Measurements from ENCODE around the gene GAREM1. TPM values are rescaled to one million over a fixed set of nuclear protein-coding genes. Genes with fewer than 3 reads are reported as not detected.
"Not testable (repeated sequence)": the region's sequence is repeated elsewhere in the genome, so short reads cannot be mapped to it uniquely, and the experiment has no call there.

Gene GAREM1
- total RNA-seq, 2 donors from 2014 or later: 15.3 to 20.1 TPM

DNA sequence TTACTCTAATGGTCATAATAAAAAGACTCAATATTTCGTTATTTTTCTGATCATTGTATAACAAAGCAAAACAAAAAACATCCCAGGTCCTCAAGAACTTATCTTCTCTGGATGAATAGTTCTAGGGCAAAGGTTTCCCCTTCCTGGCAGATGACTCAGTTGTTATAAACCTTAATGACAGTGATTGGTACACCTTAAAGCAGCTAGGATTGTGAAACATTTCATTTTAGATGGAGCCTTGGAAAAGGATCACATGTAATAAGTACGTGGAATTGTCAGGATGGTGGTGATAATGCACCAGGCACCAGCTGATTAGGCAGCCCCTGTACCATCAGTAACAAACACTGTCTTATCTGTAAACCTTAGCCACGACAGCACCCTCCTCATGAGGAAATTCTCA, 233.6 kb downstream of the GAREM1 start:
- Histone ChIP-seq H3K9me3 (no peaks in the 10 kb centered on the region), H3K36me3 (no peaks in the 10 kb centered on the region), H3K4me1 (no peaks in the 10 kb centered on the region), H3K27ac (no peak overlapping the region), H3K27me3 (no peaks in the 10 kb centered on the region), H3K4me3 (no peak overlapping the region), H3K9ac (ENCODE audit: low read depth in 2 of 2, low read length in 2 of 2) (no peak overlapping the region)
- intact Hi-C loops (cut with DNase I): no loop called here
- no peak for DNase-seq
- TF ChIP-seq, protein P1, sequence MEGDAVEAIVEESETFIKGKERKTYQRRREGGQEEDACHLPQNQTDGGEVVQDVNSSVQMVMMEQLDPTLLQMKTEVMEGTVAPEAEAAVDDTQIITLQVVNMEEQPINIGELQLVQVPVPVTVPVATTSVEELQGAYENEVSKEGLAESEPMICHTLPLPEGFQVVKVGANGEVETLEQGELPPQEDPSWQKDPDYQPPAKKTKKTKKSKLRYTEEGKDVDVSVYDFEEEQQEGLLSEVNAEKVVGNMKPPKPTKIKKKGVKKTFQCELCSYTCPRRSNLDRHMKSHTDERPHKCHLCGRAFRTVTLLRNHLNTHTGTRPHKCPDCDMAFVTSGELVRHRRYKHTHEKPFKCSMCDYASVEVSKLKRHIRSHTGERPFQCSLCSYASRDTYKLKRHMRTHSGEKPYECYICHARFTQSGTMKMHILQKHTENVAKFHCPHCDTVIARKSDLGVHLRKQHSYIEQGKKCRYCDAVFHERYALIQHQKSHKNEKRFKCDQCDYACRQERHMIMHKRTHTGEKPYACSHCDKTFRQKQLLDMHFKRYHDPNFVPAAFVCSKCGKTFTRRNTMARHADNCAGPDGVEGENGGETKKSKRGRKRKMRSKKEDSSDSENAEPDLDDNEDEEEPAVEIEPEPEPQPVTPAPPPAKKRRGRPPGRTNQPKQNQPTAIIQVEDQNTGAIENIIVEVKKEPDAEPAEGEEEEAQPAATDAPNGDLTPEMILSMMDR (IDR thresholded peaks at IDR 0.05): no peak

DNA sequence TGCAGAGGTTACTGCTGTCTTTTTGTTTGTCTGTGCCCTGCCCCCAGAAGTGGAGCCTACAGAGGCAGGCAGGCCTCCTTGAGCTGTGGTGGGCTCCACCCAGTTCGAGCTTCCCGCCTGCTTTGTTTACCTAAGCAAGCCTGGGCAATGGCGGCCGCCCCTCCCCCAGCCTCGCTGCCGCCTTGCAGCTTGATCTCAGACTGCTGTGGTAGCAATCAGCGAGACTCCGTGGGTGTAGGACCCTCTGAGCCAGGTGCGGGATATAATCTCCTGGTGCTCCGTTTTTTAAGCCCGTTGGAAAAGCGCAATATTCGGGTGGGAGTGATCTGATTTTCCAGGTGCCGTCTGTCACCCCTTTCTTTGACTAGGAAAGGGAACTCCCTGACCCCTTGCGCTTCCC, 237.3 kb downstream of the GAREM1 start:
- H3K4me3 ChIP-seq; H3K27me3 ChIP-seq; H3K27ac ChIP-seq; H3K9ac ChIP-seq (ENCODE audit: low read depth in 2 of 2, low read length in 2 of 2); H3K9me3 ChIP-seq; H3K36me3 ChIP-seq; H3K4me1 ChIP-seq; DNase-seq; intact Hi-C loops (cut with DNase I): not testable (repeated sequence)

DNA sequence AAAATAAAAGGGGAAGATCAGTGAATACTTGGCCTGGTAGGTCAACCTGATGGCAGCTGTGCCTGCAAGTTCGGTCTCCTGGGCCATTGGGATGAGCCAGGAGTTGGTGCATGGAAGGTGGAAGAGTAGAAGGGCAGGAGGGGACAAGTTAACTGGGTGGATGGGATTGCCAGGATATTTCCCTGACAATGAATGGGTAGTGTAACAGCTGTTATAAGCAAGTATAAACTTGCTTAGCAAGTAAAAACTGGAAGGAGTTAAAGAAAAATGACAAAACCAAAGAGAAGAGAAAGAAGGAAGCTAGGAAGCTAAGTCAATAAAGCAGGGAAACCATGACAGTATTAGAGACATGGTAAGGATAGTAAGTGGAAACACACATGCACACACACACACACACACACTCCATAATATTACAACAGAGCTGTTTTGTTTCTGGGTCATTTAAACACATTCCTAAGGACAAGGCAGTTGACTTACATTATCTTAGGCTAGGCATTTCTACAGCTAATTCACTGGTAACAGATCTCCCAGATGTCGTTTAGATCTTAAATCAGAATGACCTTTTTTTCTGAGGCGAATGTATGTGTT, 251.2 kb downstream of the GAREM1 start:
- intact Hi-C loops (cut with DNase I): no loop called here
- DNase-seq: no peak
- Histone ChIP-seq H3K9ac (ENCODE audit: low read depth in 2 of 2, low read length in 2 of 2) (no peak overlapping the region), H3K27me3 (no peaks in the 10 kb centered on the region), H3K36me3 (no peaks in the 10 kb centered on the region), H3K4me3 (no peak overlapping the region), H3K27ac (no peak overlapping the region), H3K4me1 (no peaks in the 10 kb centered on the region), H3K9me3 (no peaks in the 10 kb centered on the region)
- TF ChIP-seq, protein P1 (IDR thresholded peaks at IDR 0.05): no peak

DNA sequence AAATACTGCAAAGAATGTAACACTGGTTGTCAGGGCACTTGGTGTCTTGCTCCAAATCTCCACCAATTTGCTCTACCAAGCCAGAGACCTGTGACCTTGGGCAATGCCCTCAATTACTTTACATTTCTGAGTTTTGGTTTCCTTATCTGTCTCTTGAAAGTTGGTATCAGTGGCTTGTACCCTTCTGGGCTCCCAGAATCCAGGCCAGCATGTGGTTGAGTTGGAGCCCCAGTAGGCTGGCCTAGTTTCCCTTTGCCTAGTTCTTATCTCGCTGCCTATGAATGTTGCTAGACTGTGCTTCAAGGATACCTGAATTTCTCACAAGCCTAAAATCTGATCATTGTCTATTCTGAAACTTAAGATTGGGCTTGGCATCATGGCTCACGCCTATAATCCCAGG, 254.3 kb downstream of the GAREM1 start:
- Histone ChIP-seq H3K4me1 (no peaks in the 10 kb centered on the region), H3K9ac (ENCODE audit: low read depth in 2 of 2, low read length in 2 of 2) (no peak overlapping the region), H3K36me3 (no peaks in the 10 kb centered on the region), H3K9me3 (no peaks in the 10 kb centered on the region), H3K27me3 (no peaks in the 10 kb centered on the region), H3K27ac (no peak overlapping the region), H3K4me3 (no peak overlapping the region)
- no peak for DNase-seq
- intact Hi-C loops (cut with DNase I): no loop called here
- TF ChIP-seq, protein P1 (IDR thresholded peaks at IDR 0.05): no peak

DNA sequence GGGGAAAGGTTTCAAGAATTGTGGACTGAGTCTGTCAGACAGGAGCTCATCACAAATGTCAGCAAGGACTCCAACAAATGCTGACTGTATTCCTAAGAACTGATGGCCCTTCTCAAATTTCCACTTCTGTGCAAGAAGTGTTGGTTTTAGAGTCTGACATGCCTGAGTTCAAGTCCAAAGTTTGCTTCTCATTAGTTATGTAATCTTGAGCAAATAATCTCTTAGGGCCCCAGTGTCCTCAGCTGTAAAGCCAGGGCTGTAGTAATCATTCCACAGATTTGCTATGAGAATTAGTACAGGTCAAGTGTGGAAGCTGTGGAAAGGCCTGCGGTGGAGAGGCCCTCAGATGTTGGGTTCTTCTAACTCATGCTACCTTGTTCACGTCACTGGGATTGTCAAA, 257.0 kb downstream of the GAREM1 start:
- no peak for DNase-seq
- TF ChIP-seq, protein P1 (IDR thresholded peaks at IDR 0.05): no peak
- Histone ChIP-seq H3K36me3 (no peaks in the 10 kb centered on the region), H3K9ac (ENCODE audit: low read depth in 2 of 2, low read length in 2 of 2) (no peak overlapping the region), H3K27me3 (no peaks in the 10 kb centered on the region), H3K4me1 (no peaks in the 10 kb centered on the region), H3K4me3 (no peak overlapping the region), H3K27ac (no peak overlapping the region), H3K9me3 (no peaks in the 10 kb centered on the region)
- intact Hi-C loops (cut with DNase I): no loop called here
